ENCODE measurements around the gene PIGX. TPM values are rescaled to one million over a fixed set of nuclear protein-coding genes. Genes with fewer than 3 reads are reported as not detected.

PIGX gene
- total RNA-seq, result 10 to 100 TPM; 10.2 to 61.5 (median 34.1) TPM

DNA sequence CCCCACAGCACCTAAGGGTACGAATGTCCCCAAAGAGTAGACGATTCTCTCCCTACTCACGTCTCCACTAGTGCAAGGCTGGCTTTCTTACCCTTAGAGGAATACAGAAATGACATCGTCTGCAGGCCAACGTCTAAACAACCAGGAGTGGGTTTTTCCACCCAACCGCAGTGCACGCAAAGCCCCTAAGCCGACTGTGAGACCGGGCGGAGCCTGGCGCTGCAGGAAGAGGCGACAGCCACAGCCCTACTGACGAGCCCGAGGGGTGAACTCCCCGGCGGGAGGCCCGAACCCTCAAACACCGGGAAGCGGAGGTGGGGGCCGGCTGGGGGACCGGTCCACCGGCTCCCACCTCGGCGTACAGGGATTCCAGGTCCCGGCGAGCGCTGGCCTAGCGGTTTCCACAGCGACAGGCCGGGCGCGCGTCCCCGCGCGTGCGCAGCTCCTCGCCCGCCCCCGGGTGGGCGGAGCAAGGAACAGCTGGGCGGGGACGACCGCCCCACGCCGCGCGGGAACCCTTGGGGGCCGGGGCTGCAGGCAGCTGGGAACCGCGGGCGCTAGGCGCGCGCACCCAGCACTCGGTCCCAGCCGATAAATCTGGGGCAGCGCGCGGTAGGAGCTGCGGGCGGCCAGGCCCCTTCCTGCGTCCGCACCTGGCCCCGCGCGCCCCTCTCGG, at the start of gene PIGX, which contains the start of gene CEP19:
PIGX (plus strand) TSS at position 540 of the 676 bp plus-strand sequence.
CEP19 (minus strand) TSS at position 413 of the 676 bp plus-strand sequence. CDS start 3,593 bp downstream, outside the sequence.
- Histone ChIP-seq H3K4me3 (peak within 1 kb of the TSS; percentile 73 to 94), H3K36me3 (no peaks in the 10 kb centered on the region), H3K4me1 (peaks cover 0 to 6% of the 10 kb centered on the region in 2 donors), H3K27ac (peak within 1 kb of the TSS; percentile 86 to 89), H3K9me3 (no peaks in the 10 kb centered on the region), H3K27me3 (no peaks in the 10 kb centered on the region)
- DNase-seq, result peak; percentile 75 to 88
- TF ChIP-seq, protein P1, sequence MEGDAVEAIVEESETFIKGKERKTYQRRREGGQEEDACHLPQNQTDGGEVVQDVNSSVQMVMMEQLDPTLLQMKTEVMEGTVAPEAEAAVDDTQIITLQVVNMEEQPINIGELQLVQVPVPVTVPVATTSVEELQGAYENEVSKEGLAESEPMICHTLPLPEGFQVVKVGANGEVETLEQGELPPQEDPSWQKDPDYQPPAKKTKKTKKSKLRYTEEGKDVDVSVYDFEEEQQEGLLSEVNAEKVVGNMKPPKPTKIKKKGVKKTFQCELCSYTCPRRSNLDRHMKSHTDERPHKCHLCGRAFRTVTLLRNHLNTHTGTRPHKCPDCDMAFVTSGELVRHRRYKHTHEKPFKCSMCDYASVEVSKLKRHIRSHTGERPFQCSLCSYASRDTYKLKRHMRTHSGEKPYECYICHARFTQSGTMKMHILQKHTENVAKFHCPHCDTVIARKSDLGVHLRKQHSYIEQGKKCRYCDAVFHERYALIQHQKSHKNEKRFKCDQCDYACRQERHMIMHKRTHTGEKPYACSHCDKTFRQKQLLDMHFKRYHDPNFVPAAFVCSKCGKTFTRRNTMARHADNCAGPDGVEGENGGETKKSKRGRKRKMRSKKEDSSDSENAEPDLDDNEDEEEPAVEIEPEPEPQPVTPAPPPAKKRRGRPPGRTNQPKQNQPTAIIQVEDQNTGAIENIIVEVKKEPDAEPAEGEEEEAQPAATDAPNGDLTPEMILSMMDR (IDR thresholded peaks at IDR 0.05), result peak in 3 of 4 experiments; percentile 19 to 43 (median 24)
- TF ChIP-seq POLR2A (IDR thresholded peaks at IDR 0.05), result peak; percentile 83 to 88
- intact Hi-C loops (cut with DNase I; ENCODE audit: low total_unique reads), result no loop called here

DNA sequence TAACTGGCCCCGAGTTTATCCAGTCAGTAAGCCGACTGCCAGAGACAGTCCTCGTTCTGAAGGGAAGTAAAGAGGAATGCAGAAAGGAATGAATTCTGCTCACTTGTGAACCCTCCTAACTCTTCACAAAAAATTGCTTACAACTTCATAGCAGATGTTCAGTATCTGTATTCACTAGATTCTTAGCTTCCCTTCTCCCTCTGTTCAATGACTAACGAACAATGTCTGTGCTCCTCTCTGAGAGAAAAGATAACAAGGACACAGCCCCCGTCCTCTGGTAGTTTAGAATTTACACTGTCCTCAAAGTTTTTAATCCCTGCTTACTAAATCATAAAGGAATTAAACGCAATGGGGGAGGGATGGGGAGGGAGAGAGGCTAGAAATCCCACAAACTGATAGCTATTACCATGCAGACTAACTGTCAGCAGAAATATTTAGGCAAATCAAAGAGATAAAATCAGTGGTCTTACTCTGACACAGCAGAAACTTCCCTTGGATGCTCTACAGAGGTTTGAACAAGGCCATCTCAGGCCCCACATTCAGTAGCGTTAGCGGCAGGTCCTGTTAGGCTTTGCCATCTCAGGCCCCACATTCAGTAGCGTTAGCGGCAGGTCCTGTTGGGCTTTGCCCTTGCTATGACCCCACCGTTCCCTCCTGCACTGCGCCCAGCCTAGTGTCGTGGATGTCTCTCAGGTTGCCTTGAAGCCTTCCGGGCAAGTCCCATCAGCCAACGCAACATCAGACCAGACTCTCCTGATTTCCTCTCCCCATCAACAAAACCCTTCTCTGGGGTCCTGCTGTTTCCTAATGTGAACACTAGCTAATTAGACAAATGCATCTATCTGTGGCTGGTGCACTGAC, 49.2 kb upstream of the PIGX start:
- Histone ChIP-seq H3K9me3 (no peaks in the 10 kb centered on the region), H3K27me3 (no peaks in the 10 kb centered on the region), H3K27ac (peak overlapping the region in 1 of 2 donors; percentile 41), H3K4me1 (no peaks in the 10 kb centered on the region), H3K4me3 (no peak overlapping the region), H3K36me3 (no peaks in the 10 kb centered on the region)
- TF ChIP-seq POLR2A (IDR thresholded peaks at IDR 0.05), result no peak
- TF ChIP-seq, protein P1 (IDR thresholded peaks at IDR 0.05), result no peak
- intact Hi-C loops (cut with DNase I; ENCODE audit: low total_unique reads), result no loop called here
- no peak for DNase-seq

DNA sequence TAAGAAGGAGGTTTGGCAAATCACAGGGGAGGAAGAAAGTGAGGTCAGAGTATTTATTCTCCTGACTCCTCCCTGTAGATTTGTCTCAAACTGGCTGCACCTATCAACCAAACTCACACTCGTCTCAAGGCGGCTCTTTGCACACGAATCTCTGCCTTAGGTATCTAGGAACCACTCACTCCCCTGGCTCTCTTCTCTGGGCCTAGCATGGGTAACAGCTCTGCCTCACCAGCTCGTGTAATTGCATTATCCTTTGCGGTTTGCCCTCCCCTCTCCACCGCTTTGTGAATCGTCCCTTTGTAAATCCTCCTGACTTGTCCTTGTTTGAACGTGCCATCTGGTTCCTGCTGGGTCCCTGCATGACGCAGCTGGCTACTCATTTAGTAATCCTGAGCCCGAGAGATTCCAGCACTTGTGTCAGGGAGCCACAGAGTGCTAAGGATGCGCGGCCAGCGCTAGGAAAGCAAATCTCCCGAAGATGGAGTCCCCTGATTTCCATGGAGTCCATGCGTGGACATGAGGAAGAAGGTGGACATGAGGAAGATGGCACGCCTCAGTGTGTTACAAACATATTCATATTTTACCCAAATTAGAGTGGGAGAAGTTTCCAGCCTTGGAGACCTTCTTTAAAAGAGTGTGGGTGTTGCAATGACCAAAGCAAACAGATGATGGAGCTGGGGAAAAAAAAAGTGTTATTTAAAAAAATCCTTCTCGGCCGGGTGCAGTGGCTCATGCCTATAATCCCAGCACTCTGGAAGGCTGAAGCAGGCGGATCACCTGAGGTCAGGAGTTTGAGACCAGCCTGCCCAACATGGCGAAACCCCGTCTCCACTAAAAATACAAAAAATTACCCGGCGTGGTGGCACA, 45.9 kb upstream of the PIGX start:
- no peaks in the 10 kb centered on the region for H3K27me3 ChIP-seq
- no peak overlapping the region for H3K4me3 ChIP-seq
- intact Hi-C loops (cut with DNase I; ENCODE audit: low total_unique reads), result no loop called here
- H3K36me3 ChIP-seq, result no peaks in the 10 kb centered on the region
- H3K27ac ChIP-seq, result no peak overlapping the region
- H3K4me1 ChIP-seq, result no peaks in the 10 kb centered on the region
- TF ChIP-seq, protein P1 (IDR thresholded peaks at IDR 0.05), result no peak
- no peak for TF ChIP-seq POLR2A (IDR thresholded peaks at IDR 0.05)
- no peak for DNase-seq
- no peaks in the 10 kb centered on the region for H3K9me3 ChIP-seq

DNA sequence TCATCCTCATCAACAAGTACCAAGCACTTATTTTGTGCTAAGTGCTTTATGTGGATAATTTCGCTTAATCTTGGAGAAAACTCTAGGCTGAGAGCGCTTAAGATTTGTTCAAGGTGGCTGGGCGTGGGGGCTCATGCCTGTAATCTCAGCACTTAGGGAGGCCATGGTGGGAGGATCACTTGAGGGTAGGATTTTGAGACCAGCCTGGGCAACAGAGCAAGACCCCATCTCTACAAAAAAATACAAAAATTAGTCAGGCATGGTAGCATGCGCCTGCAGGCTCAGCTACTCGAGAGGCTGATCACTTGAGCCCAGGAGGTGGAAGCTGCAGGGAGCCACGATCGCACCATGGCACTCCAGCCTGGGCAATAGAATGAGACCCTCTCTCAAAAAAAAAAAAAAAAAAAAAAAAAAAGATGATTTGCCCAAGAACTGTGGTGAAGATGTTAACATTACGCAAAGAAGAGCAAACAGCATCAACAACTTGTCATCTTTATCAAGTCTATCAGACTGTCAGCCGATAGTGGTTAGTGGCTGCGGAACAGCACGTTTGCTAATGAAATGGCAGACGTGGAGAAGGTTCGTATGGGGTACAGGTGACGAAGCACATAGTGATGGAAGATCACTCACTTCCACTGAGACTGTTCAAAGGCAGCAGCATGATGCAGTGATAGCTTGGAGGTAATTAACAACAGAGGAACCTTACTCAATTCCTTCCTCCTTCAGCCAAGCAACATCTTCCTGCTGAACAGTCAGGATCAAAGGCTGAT, 44.9 kb upstream of the PIGX start:
- no peak for DNase-seq

More for the DNA sequence above, 44.9 kb upstream of the PIGX start:
- H3K27ac ChIP-seq, result no peak overlapping the region
- no peak overlapping the region for H3K4me3 ChIP-seq
- no peaks in the 10 kb centered on the region for H3K27me3 ChIP-seq
- H3K36me3 ChIP-seq, result no peaks in the 10 kb centered on the region
- H3K9me3 ChIP-seq, result no peaks in the 10 kb centered on the region
- no peaks in the 10 kb centered on the region for H3K4me1 ChIP-seq
- intact Hi-C loops (cut with DNase I; ENCODE audit: low total_unique reads), result no loop called here
- TF ChIP-seq, protein P1 (IDR thresholded peaks at IDR 0.05), result no peak
- no peak for TF ChIP-seq POLR2A (IDR thresholded peaks at IDR 0.05)

Measured in uterus (tissue), 4 donors.